GM19193 (cell line): ENCODE data around the gene TTC7B.

Experiments
- POLR2A ChIP-seq: IDR thresholded peaks from 4 replicates; pipeline ENCODE4 v1.6.1; 2011; ENCODE audit not compliant: insufficient read depth, insufficient read length; ENCODE audit errors: extremely low read depth

The TTC7B gene

GRCh38 chr14:90700933-90701776 lies 115.1 kb downstream of the TTC7B start:
- TF ChIP-seq POLR2A: no peak

- no peak for TF ChIP-seq POLR2A
Observed at GRCh38 chr14:90699016-90699415, 117.2 kb downstream of the TTC7B start.

GRCh38 chr14:90698379-90698869 lies 117.8 kb downstream of the TTC7B start:
- no peak for TF ChIP-seq POLR2A

DNA sequence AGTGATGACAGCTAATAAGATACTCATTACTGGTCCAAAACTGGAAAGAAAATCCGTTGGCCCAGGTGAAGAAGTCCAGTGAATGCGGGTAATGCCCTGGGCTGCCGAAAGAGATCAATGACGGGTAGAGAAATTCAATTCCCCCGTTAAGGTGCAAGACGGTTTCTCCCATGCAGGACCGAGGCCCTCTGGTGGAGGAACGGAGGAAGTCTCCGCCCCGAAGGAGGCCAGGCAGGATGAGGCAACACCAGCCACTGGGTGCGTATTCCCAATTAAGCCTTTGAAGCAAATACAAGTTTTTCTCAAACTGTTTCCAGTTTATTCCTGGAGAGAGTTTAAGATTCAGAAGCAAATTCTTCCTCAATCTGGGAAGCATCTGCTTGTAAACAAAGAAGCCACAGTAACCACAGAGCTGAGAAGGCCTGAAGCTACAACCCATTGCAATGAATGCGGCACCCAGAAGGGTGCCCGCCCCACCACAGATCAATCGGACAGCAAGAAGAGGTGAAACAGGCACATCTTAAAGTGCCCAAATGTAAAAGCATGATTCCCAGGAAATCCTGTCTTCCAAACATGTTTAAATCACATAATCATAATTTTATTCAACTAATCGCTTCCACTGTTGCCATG lies 118.5 kb downstream of the TTC7B start:
- TF ChIP-seq POLR2A: no peak

- no peak for TF ChIP-seq POLR2A
Observed at GRCh38 chr14:90697132-90697531, 119.1 kb downstream of the TTC7B start.

DNA sequence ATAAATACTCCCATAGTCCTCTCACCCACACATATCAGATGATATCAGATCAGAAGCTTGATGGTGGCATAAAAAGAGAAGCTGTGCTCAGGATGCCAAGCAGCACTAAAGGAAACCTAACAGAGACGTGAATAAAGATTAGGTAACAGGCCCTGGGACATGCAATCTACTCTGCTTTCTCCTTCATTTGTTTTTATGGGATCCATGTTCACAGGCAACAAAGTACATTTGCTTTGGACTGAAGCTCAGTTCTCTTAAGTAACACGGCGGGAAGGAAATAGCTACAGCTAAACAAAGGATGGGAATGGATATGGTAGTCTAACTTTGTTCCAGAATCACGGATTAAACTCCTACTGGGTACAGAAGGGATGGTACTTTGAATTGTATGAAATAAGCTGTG lies 119.5 kb downstream of the TTC7B start:
- TF ChIP-seq POLR2A: no peak

- no peak for TF ChIP-seq POLR2A
Observed at GRCh38 chr14:90695997-90696660, 120.1 kb downstream of the TTC7B start.

GRCh38 chr14:90693413-90693812 lies 122.8 kb downstream of the TTC7B start:
- no peak for TF ChIP-seq POLR2A

- no peak for TF ChIP-seq POLR2A
Observed at GRCh38 chr14:90692826-90693225, 123.4 kb downstream of the TTC7B start.

- TF ChIP-seq POLR2A: no peak
Observed at GRCh38 chr14:90692061-90692460, 124.2 kb downstream of the TTC7B start.

DNA sequence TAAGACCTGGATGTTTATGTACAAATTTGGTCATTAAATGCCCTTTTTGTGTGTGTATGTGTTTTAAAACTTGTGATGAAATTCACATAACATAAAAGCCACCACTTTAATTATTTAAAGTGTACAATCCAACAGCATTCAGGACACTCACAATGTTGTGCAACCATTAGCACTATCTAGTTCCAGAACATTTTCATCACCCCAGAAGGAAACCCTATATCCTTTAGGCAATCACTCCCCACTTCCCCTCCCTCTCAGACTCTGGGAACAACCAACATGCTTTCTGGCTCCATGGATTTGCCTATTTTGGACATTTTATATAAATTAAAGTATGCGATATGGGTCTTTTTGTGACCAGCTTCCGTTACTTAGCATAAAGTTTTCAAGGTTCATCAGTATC lies 124.6 kb downstream of the TTC7B start:
- no peak for TF ChIP-seq POLR2A

- no peak for TF ChIP-seq POLR2A
Observed at GRCh38 chr14:90687680-90688079, 128.6 kb downstream of the TTC7B start.

- no peak for TF ChIP-seq POLR2A
Observed at GRCh38 chr14:90682615-90683014, 133.6 kb downstream of the TTC7B start.

DNA sequence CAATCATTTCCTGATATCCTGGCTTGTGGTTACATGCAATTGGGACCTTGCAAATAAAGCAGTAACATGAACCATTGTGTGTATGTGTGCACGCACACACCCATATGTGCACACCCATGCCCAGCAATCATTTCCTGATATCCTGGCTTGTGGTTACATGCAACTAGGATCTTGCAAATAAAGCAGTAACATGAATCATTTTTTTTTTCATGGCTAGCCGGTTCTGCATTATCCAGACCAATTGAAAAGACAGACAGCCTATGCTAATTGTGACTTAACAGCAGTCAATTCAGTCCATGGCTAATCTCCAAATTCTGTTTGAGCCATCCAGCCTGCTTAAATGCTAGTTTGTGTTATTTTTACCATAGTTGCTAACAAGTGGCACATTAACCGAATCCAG lies 134.3 kb downstream of the TTC7B start:
- TF ChIP-seq POLR2A: no peak

- no peak for TF ChIP-seq POLR2A
Observed at GRCh38 chr14:90678846-90679362, 137.3 kb downstream of the TTC7B start.
